Adrenal gland (tissue), 5 donors: ENCODE results near the gene DNAJB14.

Source experiments
- CTCF ChIP-seq, 6 experiments: fragments of 450-650 bp in 4 of 6; fragments of 200-600 bp in 2 of 6; sonication (generic) in 1 of 6; IDR thresholded peaks; 1 replicate in 5 of 6; 2 replicates in 1 of 6; pipeline versions ENCODE4 v1.5.1 to v1.8.0; 2016 to 2021; ENCODE audit warnings: antibody characterized with exemption in 6 of 6, mild to moderate bottlenecking in 2 of 6, moderate library complexity in 1 of 6
- POLR2A ChIP-seq, 2 donors: fragments of 450-650 bp; IDR thresholded peaks; one replicate each; pipeline ENCODE4 v1.6.1; 2017; ENCODE audit warnings: antibody characterized with exemption in 2 of 2, mild to moderate bottlenecking in 2 of 2, moderate library complexity in 1 of 2
- donor health status: DM: no; HTN: no; CAD: no.

GRCh38 chr4:99863804-99864203 is 82.6 kb downstream of the DNAJB14 start:
- no peak for TF ChIP-seq POLR2A (IDR thresholded peaks at IDR 0.05)
- TF ChIP-seq CTCF (IDR thresholded peaks at IDR 0.05), result no peak
